GM23248 (cell line): Measurements from ENCODE around the gene AGAP1.

Experiments
- EZH2 ChIP-seq: fragments of 200-600 bp; sonication (generic); IDR thresholded peaks from 2 replicates; pipeline ENCODE4 v1.6.1; 2018; ENCODE audit warnings: antibody characterized with exemption, mild to moderate bottlenecking; ENCODE audit not compliant: insufficient read depth, poor library complexity, severe bottlenecking
- EZH2phosphoT487 ChIP-seq: fragments of 200-600 bp; sonication (generic); IDR thresholded peaks from 2 replicates; pipeline ENCODE4 v1.6.1; 2018; ENCODE audit warnings: antibody characterized with exemption, moderate library complexity, mild to moderate bottlenecking, low read depth; ENCODE audit not compliant: insufficient read depth

- TF ChIP-seq EZH2 (no peak), EZH2phosphoT487 (no peak)
Observed at GRCh38 chr2:235803028-235803427, 309.2 kb downstream of the AGAP1 start.
